Activated naive CD8-positive, alpha-beta T cell treated with anti-CD3 and anti-CD28 coated beads for 36 hours (primary cell): Measurements from ENCODE around the gene SNRNP40. TPM values are rescaled to one million over a fixed set of nuclear protein-coding genes. Genes with fewer than 3 reads are reported as not detected.

Experiments
- DNase-seq: peaks from one replicate; pipeline ENCODE4 v3.0.0; 2021
- H3K27ac Mint-ChIP-seq: one replicate; pipeline ENCODE4 v1.8.0; 2022; ENCODE audit warnings: mild to moderate bottlenecking, moderate library complexity, mixed read lengths
- H3K27me3 Mint-ChIP-seq: one replicate; pipeline ENCODE4 v1.8.0; 2022; ENCODE audit warnings: mild to moderate bottlenecking, mixed read lengths
- H3K36me3 Mint-ChIP-seq: one replicate; pipeline ENCODE4 v1.8.0; 2021; ENCODE audit warnings: mild to moderate bottlenecking, mixed read lengths
- H3K4me1 Mint-ChIP-seq: one replicate; pipeline ENCODE4 v1.8.0; 2021; ENCODE audit warnings: mixed read lengths
- H3K4me3 Mint-ChIP-seq: one replicate; pipeline ENCODE4 v1.8.0; 2022; ENCODE audit warnings: mild to moderate bottlenecking, moderate library complexity, mixed read lengths
- H3K9me3 Mint-ChIP-seq: one replicate; pipeline ENCODE4 v1.8.0; 2022; ENCODE audit warnings: mixed read lengths
- total RNA-seq, 2 experiments: library from RNA; stranded (reverse); gene quantifications; one replicate each; pipeline ENCODE4 v1.2.3, GENCODE V29; 2021

The SNRNP40 gene
- total RNA-seq, 2 experiments from 2014 or later, result 114 to 121 TPM

DNA sequence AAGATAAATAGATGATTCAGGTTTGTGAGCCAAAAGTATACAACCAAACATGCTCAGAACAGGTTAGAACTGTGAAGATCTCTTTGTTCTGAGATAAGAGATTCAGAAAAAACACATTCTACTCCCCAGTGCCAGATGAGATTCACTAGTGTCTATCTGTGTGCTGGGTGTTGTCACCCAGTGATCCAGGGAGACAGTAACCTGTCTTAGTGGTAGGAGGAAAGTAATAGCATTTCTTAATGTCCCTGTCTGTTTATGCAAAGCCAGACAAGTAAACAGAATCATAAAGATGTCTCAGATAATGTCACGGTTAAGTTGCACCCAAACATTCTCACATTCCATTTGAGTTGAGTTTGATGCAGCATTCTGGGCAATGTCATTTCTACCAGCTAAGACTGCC lies 38.0 kb downstream of the SNRNP40 start:
- no peak for DNase-seq
- H3K9me3 Mint-ChIP-seq, result no peaks in the 10 kb centered on the region
- H3K36me3 Mint-ChIP-seq, result peaks cover 17% of the 10 kb centered on the region
- no peak overlapping the region for H3K4me3 Mint-ChIP-seq
- no peak overlapping the region for H3K27ac Mint-ChIP-seq
- H3K27me3 Mint-ChIP-seq, result no peaks in the 10 kb centered on the region
- no peaks in the 10 kb centered on the region for H3K4me1 Mint-ChIP-seq

DNA sequence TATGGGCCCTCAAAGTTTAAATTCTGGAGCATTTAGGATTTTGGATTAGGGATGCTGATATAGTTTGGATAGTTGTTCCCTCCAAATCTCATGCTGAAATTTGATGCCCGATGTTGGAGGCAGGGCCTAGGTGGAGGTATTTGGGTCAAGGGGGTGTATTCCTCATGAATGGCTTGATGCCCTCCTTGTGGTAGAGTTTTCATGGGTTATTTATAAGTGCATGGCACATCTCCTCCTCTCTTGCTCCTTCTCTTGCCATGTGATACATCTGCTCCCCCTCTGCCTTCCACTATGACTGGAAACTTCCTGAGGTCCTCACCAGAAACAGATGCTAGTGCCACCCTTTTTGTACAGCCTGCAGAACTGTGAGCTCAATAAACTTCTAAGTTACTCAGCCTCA lies 39.4 kb downstream of the SNRNP40 start:
- H3K27ac Mint-ChIP-seq, result no peak overlapping the region
- no peak overlapping the region for H3K4me3 Mint-ChIP-seq
- no peak for DNase-seq
- H3K36me3 Mint-ChIP-seq, result peaks cover 13% of the 10 kb centered on the region
- no peaks in the 10 kb centered on the region for H3K27me3 Mint-ChIP-seq
- no peaks in the 10 kb centered on the region for H3K9me3 Mint-ChIP-seq
- no peaks in the 10 kb centered on the region for H3K4me1 Mint-ChIP-seq

DNA sequence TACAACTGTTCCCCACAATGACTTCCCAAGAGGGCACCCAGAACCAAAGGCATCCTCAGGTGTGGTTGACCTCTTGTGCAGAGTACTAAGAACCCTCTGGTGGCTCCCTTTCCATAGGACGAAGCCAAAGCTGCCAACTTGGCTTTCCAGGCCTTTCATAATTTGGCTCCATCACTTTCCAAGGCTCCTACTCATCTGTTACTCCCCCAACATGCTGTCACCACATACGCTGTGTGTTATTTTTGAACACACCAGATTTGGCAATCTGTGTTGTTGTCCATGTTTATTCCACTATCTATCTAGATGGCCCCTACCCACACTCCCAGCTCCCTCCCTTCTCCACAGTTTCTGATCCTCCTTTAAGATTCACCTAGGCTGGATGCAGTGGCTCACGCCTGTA lies 46.7 kb downstream of the SNRNP40 start:
- H3K4me3 Mint-ChIP-seq, result no peak overlapping the region
- DNase-seq, result no peak
- H3K27me3 Mint-ChIP-seq, result no peaks in the 10 kb centered on the region
- no peaks in the 10 kb centered on the region for H3K9me3 Mint-ChIP-seq
- no peaks in the 10 kb centered on the region for H3K4me1 Mint-ChIP-seq
- H3K36me3 Mint-ChIP-seq, result no peaks in the 10 kb centered on the region
- H3K27ac Mint-ChIP-seq, result no peak overlapping the region

DNA sequence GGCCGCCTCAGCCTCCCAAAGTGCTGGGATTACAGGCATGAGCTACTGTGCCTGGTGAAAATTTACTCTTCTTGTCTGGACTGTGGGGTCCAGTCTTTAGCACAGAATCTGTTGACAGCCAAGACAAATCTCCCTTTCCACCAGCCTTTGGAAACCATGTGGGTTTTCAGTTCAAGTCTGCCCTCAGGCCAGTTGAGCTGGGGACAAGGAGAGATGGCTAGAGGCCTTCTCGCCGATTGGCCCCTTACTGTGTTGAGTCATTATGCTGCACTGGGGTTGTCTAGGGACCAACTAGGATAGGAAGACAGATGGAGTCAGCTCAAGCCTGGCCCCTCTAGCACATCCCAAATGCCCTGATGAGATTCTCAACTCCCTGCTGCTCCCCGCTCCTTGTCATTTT lies 48.3 kb downstream of the SNRNP40 start:
- no peak for DNase-seq
- H3K9me3 Mint-ChIP-seq, result no peaks in the 10 kb centered on the region
- no peak overlapping the region for H3K4me3 Mint-ChIP-seq
- no peaks in the 10 kb centered on the region for H3K27me3 Mint-ChIP-seq
- H3K36me3 Mint-ChIP-seq, result no peaks in the 10 kb centered on the region
- no peaks in the 10 kb centered on the region for H3K4me1 Mint-ChIP-seq
- no peak overlapping the region for H3K27ac Mint-ChIP-seq

DNA sequence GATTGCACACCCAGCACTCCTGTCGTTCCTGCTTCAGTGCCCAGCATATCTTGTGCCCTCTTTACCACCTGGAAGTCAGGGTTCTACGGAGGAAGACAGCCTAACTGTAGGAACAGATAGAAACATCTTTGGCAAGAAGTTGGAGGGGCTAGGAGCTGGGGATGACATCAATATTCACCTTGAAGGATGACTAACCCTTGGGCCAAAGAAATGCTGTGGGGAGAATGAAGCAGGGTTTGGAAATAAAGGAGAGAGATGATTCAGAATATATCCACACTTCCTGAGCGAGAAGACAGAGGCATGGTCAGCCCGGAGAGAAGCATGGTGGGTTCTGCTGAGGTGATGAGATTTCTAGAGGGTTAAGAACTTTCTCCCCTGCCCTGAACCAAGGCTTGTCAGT lies 52.3 kb downstream of the SNRNP40 start:
- Mint-ChIP-seq H3K36me3 (no peaks in the 10 kb centered on the region), H3K4me3 (no peak overlapping the region), H3K27ac (no peak overlapping the region), H3K4me1 (peaks cover 5% of the 10 kb centered on the region), H3K27me3 (peaks cover 12% of the 10 kb centered on the region), H3K9me3 (no peaks in the 10 kb centered on the region)
- DNase-seq, result no peak

DNA sequence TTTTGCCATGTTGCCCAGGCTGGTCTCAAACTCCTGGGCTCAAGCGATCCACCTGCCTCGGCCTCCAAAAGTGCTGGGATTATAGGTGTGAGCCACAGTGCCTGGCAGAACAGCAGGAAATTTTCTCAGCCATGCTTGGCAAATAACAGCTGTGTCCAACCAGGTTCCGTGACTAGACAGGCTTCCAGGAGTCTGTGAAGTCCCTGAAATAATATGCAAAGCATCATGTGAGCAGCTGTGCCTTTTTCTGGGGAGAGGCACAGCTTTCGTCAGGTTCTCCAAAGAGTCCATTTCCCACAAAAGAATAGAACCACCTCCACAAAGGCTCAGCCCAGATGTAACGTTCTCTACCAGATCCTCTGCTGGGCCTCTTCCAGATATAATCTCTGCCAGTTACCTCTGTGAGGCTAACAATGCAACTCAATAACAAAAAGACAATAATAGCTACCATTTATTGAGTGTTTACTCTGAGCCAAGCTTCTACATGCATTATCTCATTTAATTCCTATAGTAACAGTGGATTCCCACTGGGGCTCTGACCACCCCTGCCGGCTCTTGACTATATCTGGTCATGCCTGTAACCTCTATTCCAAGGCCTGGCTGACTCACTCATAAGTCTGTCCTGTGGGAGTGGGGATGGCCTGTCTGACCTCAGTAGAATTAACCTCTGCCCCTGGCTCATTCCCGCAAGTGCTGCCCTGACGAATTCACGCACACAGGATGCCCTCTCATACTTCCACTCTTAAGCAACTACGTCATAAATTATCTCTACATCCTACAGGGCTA lies 52.9 kb downstream of the SNRNP40 start:
- no peak overlapping the region for H3K27ac Mint-ChIP-seq

DNA sequence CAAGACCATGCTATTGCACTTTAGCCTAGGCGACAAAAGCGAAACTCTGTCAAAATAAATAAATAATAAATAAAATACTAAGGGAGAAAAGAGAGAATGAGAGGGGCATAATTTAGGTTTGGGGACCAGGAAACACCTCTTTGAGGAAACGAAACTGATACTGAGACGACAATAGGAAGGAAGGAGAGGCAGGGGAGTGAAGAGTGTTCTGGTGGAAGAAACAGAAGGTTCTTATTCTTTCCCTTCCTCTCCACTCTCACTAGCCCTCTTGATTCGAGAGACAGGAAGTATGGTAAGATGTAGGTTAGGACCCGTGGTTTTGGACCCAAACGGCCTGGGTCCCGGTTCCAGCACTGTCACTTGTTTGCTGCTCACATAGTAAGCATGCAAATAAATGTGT lies 55.3 kb downstream of the SNRNP40 start:
- Mint-ChIP-seq H3K27me3 (peaks cover 42% of the 10 kb centered on the region), H3K4me3 (no peak overlapping the region)
- no peak for DNase-seq

More for the DNA sequence above, 52.9 kb downstream of the SNRNP40 start:
- DNase-seq, result no peak
- H3K4me3 Mint-ChIP-seq, result no peak overlapping the region
- H3K27me3 Mint-ChIP-seq, result peaks cover 18% of the 10 kb centered on the region
- H3K36me3 Mint-ChIP-seq, result no peaks in the 10 kb centered on the region
- no peaks in the 10 kb centered on the region for H3K9me3 Mint-ChIP-seq
- peaks cover 9% of the 10 kb centered on the region for H3K4me1 Mint-ChIP-seq

DNA sequence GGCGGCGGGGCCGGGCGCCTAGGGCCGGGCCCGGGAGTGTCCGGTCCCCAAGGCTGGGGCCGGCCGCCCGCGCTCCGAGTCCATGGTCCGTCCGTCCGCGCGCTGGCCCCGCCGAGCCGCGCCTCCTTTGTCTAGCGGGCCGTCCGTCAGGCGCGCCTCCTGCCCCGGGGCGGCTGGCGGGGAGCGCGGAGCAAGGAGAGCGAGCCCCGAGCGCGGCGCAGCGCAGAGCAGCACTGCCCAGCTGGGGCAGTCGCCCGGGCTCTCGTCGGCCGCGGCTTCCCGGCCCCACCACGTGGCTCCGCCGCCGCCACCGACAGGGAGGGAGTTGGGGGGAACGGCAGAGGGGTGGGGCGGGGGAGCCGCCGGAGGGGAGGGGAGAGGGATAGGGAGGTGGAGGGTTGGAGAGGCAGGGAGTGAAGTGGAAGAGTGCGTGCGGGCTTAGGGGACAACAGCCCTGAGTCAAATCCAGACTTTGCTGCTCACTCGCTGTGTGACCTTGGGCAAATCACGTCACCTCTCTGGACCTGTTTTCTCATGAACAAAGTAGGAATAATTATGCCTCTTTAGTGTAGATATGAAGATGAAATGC lies 56.8 kb downstream of the SNRNP40 start, which contains the start of gene NKAIN1:
Gene NKAIN1, minus strand, starts transcription at position 235 of the 589 bp plus-strand sequence. CDS start 340 bp downstream, outside the sequence.
- Mint-ChIP-seq H3K4me3 (peak within 1 kb of the TSS; percentile 34), H3K4me1 (peaks cover 9% of the 10 kb centered on the region), H3K27ac (no peak within 1 kb of the TSS), H3K36me3 (no peaks in the 10 kb centered on the region), H3K27me3 (peaks cover 56% of the 10 kb centered on the region), H3K9me3 (no peaks in the 10 kb centered on the region)
- peak; percentile 7 for DNase-seq

More for the DNA sequence above, 55.3 kb downstream of the SNRNP40 start:
- peaks cover 9% of the 10 kb centered on the region for H3K4me1 Mint-ChIP-seq
- H3K9me3 Mint-ChIP-seq, result no peaks in the 10 kb centered on the region
- H3K36me3 Mint-ChIP-seq, result no peaks in the 10 kb centered on the region
- no peak overlapping the region for H3K27ac Mint-ChIP-seq

DNA sequence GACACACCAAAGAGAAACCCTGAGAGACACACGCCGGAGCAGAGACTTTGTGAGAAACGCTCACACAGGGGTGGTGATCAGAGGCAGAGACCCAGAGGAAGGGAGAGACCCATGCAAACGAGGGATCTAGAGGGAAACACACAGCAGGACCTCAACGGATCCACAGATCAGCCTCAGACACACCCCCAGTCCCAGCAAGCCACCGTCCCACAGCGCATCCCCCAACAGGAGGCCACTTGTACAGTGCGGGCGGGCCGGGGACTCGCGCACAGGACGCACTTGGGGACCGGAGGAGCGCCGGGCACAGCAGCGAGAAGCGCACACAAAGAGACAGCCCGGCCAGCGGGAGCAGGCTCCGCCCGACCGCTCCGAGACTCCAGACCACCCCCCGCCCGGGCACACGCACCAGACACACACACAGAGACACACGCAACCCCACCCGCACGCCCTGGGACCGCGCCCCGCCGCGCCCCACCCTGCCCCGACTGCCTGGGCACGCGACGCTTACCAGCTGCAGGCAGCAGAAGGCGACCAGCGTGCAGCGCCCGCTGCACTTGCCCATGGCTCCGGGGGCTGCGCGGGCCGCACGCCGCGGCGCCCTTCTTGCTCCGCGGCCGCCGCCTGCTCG lies 57.5 kb downstream of the SNRNP40 start:
- Mint-ChIP-seq H3K27me3 (peaks cover 62% of the 10 kb centered on the region), H3K27ac (no peak overlapping the region), H3K36me3 (no peaks in the 10 kb centered on the region), H3K4me3 (peak overlapping the region; percentile 34), H3K4me1 (peaks cover 9% of the 10 kb centered on the region), H3K9me3 (no peaks in the 10 kb centered on the region)
- no peak for DNase-seq

DNA sequence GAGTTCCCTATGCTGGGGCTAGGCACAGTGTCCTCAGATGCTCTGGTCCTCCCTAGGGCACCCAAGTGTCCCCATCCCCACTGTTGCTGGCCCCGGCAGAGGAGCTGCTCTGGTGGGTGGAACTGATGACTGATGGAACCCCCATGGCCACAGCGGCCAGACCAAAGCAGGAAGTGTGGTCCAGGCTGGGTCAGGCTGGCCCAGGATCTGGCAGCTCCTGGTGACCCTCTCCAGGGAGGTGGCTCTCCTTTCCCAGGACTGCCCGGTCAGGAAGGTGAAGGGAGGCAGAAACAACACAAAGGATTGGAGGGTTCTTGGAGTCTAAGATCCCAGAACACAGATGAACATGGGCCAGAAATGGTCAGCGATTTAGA lies 58.0 kb downstream of the SNRNP40 start:
- Mint-ChIP-seq H3K4me1 (peaks cover 9% of the 10 kb centered on the region), H3K36me3 (no peaks in the 10 kb centered on the region), H3K4me3 (peak overlapping the region; percentile 34), H3K9me3 (no peaks in the 10 kb centered on the region), H3K27me3 (peaks cover 65% of the 10 kb centered on the region), H3K27ac (no peak overlapping the region)
- no peak for DNase-seq

DNA sequence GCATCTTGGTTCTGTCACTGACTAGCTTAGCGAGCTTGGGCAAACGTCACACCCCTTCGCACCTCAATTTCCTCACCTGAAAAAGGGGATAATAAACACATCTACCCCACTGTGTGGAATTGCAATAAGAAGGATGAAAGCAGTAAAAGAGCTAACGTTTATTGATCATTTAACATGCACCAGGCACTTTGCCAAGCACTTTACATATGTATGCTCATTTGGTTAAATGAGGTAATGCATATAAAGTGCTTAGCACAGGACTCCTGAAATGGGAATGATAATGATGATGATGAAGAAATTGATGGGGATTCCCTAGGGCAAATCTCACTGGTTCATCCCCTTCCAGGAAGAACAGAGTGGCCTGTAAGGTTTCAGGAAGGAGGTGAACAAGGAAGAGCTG lies 61.7 kb downstream of the SNRNP40 start:
- Mint-ChIP-seq H3K27ac (no peak overlapping the region), H3K9me3 (no peaks in the 10 kb centered on the region), H3K4me1 (peaks cover 5% of the 10 kb centered on the region), H3K4me3 (no peak overlapping the region), H3K27me3 (peaks cover 54% of the 10 kb centered on the region), H3K36me3 (no peaks in the 10 kb centered on the region)
- no peak for DNase-seq

DNA sequence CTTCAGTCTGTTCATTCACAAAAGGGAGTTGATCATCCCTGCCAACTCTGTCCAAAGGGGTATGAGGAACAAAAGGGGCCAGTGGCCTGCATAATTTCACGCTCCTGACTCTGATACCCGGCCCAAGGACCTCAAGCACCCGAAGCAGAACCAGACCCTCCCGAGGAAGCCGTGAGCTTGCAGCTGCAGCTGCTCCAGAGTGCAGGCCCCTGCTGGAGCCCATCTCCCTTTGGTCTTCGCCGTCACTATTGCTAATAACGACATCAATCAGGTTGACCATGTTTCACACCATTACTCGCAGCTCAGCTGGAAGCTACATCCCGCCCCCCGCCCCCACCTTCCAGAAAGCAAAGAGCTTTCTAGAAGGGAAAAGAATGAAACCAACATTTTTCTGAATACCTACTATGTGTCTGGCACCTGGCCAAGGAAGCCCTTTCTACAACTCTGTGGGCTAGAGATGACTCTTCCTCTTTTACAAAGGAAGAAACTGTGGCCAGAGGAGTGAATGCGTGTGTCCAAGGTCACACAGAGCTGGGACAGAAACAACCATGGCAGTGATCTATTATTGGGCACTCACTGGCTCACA lies 62.4 kb downstream of the SNRNP40 start:
- Mint-ChIP-seq H3K36me3 (no peaks in the 10 kb centered on the region), H3K27me3 (peaks cover 51% of the 10 kb centered on the region), H3K9me3 (no peaks in the 10 kb centered on the region), H3K27ac (no peak overlapping the region), H3K4me1 (peaks cover 5% of the 10 kb centered on the region), H3K4me3 (no peak overlapping the region)
- DNase-seq, result no peak

DNA sequence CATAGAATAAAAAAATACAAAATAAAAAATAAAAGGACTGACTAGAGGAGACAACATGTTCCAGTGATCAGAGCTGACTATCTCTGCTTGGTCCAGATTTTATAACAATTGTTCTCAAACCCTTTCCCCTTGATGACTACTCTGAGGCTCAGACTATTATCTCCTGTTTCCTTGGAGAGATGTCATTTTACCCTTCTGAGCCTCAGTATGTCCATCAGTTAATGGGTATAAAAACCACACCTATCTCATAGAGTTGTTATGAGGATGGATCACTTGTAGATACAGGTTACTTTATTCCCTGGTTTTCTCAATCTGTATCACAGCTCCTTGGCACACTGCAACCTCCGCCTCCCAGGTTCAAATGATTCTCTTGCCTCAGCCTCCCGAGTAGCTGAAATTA lies 63.9 kb downstream of the SNRNP40 start:
- Mint-ChIP-seq H3K36me3 (no peaks in the 10 kb centered on the region), H3K4me1 (no peaks in the 10 kb centered on the region), H3K4me3 (no peak overlapping the region), H3K27ac (no peak overlapping the region), H3K9me3 (no peaks in the 10 kb centered on the region), H3K27me3 (peaks cover 36% of the 10 kb centered on the region)
- no peak for DNase-seq

DNA sequence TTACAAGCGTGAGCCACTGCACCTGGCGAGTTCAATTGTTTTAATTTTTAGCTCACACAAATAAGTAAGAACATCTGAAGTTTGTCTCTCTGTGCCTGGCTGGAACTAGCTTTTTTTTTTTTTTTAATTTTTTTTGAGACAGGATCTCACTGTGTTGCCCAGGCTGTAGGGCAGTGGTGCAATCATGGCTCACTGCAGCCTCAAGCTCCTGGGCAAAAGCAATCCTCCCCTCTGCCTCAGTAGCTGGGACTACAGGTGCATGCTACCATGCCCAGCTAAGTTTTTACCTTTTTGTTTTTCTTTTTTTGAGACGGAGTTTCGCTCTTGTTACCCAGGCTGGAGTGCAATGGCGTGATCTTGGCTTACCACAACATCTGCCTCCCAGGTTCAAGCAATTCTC lies 64.8 kb downstream of the SNRNP40 start:
- H3K4me3 Mint-ChIP-seq, result no peak overlapping the region
- no peak overlapping the region for H3K27ac Mint-ChIP-seq
- H3K4me1 Mint-ChIP-seq, result no peaks in the 10 kb centered on the region
- H3K9me3 Mint-ChIP-seq, result no peaks in the 10 kb centered on the region
- DNase-seq, result no peak
- H3K36me3 Mint-ChIP-seq, result no peaks in the 10 kb centered on the region
- peaks cover 27% of the 10 kb centered on the region for H3K27me3 Mint-ChIP-seq

DNA sequence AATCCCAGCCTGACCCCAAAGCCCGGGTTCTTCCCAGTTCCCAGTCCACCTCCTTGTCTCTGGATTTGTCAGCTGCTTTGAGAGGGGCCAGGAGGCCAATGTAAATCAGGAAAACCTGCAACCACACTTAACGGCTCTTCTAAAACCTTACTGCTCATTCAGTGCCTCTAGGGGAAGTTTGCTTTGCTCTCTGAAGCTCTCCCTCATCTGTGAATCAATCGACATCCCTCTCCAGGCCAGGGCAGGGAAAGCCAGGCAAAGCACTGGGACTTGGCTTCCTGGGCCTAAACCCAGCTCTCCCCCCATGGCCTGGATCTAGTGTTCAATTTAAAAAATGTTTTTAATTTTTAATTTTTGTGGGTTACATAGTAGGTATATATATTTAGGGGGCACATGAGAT lies 66.2 kb downstream of the SNRNP40 start:
- no peak for DNase-seq
- Mint-ChIP-seq H3K27ac (no peak overlapping the region), H3K4me1 (no peaks in the 10 kb centered on the region), H3K36me3 (no peaks in the 10 kb centered on the region), H3K9me3 (no peaks in the 10 kb centered on the region), H3K4me3 (no peak overlapping the region), H3K27me3 (peaks cover 18% of the 10 kb centered on the region)
